GM04503 (cell line): ENCODE results near the gene FAM110C.
"Not testable (repeated sequence)": the region's sequence is repeated elsewhere in the genome, so short reads cannot be mapped to it uniquely, and the experiment has no call there.

ENCODE experiments used
- DNase-seq: peaks from one replicate; pipeline ENCODE4 v3.0.0-alpha.2; 2012; ENCODE audit warnings: low read depth

The FAM110C gene, protein sequence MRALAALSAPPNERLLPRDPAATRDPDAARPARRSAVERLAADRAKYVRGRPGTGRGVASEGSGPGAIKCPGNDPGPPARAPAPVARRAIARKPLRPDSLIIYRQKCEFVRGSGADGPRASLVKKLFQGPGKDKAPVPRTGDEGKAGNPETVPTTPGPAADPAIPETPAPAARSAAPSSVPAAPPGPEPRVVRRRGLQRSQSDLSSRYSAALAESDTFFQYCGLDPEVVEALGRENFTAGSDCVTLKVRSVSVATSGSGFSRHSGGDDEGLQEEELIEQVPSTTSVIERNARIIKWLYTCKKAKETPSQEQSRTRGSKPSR

DNA sequence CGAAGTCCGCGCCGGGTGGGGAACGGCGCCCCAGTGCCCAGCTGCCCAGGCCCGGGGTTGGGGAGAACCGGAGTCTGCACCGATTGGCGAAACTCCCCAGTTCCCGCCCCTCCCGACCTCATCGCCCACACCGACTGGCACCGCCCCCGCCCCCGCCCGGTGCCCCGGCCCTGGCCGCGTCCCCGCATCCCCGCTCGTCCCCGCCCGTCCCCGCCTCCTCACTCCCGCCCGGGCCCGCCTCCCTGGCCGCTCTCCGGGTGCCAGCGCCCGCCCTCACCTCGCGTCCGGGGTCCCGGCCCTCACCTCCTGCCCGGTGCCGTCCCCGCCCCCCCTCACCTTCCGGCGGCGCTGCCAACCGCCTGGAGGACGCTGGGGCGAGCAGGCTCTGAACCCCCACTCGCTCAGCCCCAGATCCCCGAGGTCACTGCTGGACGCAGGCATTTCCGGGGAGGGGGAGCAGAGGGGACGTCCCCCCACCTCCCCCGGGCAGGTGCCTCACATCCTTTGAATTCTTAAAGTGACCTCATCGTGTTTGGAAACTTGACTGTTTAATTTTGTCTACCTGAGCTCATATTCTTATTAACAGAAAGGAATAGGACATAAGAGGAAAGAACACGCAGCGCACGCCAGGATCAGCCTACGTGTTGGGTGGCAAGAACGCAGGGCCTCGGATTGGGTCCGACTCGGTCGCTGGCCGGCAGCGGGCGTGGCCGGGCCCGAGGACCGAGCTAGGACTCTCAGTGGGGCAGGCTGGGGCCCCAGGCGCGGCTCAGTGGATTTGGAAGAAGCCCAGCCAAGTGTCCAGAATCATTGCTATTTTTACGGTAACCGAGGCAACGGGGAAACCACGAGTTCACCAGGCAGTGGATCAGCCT, at the start of gene FAM110C:
TSS of gene FAM110C (minus strand) at position 35 of the 875 bp plus-strand sequence. CDS start 120 bp downstream, outside the sequence.
- no peak for DNase-seq

DNA sequence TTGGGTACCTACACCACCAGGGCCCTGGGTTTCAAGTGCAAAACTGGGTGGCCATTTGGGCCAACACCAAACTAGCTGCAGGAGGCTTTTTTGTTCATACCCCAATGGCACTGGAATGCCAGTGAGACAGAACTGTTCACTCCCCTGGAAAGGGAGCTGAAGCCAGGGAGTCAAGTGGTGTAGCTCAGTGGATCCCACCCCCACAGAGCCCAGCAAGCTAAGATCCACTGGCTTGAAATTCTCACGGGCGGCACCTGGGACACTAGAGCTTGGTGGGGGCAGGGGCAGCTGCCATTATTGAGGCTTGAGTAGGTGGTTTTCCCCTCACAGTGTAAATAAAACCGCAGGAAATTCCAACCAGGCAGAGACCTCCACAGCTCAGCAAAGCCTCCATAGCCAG, 46.0 kb upstream of the FAM110C start:
- no peak for DNase-seq

GRCh38 chr2:90645-91312, 44.5 kb upstream of the FAM110C start:
- DNase-seq, result no peak

GRCh38 chr2:85761-86160, 39.5 kb upstream of the FAM110C start:
- DNase-seq, result no peak

DNA sequence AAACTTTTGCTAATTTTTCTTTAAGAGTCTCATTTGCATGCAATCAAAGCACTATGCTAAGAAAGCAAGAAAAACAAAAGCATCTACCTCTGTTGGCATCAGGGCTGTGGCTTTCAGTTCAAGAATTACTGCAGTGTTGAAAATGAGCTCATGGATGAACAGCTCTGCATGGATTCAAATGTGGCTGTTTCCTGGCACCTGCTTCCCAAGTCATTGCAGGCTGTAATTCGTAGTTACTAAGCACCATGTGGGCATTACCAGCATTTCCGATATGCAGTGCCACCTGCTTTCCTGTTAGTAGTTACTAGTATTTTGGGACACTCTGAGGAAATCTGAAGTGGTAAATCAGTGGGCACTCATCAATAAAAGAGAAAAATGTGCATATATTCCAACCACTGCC, 37.8 kb upstream of the FAM110C start:
- DNase-seq, result no peak

DNA sequence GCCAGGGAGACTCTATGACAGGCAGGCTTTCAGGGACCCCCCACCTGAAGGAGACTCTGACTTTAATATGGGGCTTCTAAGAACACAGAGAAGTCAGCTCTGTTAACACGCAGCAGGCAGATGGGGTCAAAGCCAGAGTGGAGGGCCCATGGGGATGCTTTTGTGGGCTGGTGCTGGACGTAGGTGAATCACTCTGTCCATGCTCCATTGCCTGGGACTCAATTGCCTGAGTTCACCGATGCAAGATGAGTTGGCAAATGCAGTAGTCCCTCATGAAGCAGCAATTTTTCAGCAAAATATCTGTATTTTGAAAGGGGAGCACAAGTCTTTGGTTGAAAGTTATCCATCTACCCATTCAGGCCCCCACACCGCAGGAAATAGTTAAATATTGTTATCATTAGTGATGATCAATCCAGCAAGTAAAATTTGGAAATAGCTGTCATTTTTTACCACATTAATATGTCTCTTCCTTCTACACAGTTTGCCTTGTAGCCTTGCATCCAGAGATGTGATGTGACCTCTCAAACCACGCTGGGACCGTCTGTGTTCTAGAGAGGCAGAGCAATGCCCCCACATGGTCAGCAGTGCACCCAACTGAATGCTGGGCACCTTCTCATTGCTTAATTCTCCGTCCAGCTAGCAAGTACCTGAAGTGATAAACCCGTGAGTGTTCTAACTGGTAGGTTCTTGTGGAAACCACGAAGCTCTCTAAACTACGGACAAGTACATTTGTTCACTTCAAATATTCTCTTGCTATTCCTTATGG, 34.8 kb upstream of the FAM110C start:
- no peak for DNase-seq

DNA sequence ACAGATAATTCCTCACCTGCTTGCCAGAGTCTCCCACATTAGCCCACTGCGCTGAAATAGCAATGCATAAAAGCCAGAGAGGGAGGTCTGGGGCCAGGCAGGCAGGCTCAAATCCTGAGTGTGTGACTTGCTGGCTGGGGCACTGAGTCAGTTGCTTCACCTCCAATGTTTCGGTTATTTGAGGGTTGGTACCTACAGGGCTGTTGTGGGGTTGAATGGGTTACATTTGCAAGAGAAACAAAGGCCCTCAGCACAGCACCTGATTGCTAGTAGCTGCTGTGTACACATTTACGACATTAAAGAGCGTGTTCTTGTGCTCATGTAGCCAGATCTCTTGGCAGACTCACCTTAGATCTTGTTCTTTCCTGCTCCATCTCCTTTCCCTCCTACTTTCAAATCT, 34.1 kb upstream of the FAM110C start:
- no peak for DNase-seq

DNA sequence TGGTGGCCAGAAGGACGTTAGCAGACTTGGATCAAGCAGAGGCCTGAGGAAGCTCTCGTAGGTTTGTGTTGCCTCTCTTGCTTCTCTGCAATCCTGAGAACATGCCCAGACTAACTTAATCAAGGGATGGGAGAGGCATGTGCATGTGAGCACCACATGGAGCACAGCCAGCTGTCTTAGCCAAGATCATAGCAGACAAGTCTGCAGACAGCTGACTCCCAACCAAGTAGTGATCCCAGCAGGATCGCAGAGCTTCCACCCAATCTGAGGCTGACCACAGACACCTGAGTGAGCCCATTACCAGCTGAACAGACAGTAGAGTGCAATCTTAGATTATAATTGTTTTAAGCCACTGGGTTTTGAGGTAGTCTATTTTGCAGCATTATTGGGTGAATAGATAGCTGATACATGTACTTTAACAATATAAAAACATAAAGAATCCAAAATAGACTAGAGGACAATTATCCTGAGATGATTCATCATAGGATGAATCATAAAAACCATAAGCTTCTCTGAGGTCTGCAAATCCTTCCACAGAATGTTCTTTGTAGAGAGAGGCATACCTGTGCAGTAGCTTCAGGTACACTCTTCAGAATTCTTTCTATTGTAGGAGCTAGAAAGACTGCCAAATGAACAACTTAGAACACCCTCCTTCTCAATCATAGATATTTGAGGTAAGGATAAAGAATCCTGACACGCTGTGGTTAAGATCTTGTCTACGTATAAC, 25.2 kb upstream of the FAM110C start:
- no peak for DNase-seq

- DNase-seq, result no peak
These were observed 23.4 kb upstream of the FAM110C start for GRCh38 chr2:69366-70344.

GRCh38 chr2:68637-69036, 22.3 kb upstream of the FAM110C start:
- DNase-seq, result not testable (repeated sequence)

DNA sequence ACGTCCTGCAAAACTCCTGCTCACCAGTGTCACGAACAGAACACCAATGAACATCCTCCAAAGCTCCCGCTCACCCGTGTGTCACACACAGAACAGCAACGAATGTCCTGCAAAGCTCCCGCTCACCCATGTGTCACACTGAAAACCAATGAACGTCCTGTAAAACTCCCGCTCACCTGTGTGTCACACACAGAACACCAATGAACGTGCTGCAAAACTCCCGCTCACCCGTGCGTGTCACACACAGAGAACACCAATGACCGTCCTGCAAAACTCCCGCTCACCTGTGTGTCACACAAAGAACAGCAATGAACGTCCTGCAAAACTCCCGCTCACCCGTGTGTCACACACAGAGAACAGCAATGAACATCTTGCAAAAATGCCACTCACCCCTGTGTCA, 20.5 kb upstream of the FAM110C start:
- no peak for DNase-seq

DNA sequence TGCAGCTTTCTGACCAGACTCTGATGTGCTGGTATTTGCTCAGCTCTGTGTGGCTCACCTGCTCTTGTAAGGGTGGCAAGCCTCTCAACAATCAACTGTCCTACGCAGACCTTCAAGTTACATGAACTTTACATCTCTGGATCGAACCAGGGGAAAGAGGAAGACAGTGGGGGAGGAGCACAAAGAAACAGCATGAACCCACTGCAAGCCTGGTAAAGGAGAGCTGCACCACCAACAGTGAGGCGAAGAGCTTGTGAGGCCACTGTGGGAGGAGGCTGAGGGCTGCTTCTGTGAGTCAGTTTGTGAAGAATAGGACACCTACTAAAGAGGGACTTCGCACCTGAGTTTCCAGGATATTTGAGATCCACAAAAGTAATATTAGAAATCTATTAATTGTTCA, 18.8 kb upstream of the FAM110C start:
- DNase-seq, result no peak

- DNase-seq, result no peak
These were observed 9.5 kb upstream of the FAM110C start for GRCh38 chr2:55587-56448.

GRCh38 chr2:51613-52012, 5.3 kb upstream of the FAM110C start:
- no peak for DNase-seq

- no peak for DNase-seq
These were observed 1.4 kb upstream of the FAM110C start for GRCh38 chr2:47737-48136.

DNA sequence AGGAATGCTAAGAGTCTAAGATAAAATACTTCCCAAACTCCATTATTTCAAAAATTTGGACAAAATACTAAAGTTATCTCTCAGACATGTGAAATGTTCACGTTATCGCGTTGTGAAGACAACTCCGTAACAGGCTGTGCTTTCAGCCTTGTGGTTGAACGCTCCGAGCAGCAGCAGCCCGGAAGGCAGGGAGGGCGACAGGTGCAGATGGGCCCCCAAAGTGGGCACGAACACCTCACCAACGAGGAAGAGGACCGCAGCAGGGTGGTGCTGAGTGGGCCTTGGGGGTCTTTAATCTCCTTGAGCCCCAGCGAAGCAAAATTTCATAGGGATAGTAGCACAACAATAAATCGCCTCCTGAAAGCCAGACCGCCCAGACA, 1.0 kb upstream of the FAM110C start:
- no peak for DNase-seq

DNA sequence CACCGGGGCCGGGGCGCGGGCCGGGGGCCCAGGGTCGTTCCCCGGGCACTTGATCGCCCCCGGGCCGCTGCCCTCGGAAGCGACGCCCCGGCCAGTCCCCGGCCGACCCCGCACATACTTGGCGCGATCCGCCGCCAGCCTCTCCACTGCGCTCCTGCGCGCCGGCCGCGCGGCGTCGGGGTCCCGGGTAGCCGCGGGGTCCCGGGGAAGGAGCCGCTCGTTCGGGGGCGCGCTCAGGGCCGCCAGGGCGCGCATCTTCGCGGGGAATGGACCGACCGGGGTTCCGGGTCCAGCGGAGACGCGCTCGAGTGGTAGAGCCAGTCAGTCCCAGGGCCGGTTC, 204 bp downstream of the FAM110C start:
- DNase-seq, result no peak

GRCh38 chr2:45342-46130, 769 bp downstream of the FAM110C start:
- no peak for DNase-seq
